OCI-LY1 (cell line): ENCODE results near the gene DLGAP4.

Experiments
- EZH2 ChIP-seq: fragments of 200-600 bp; sonication (generic), shearing (Covaris generic); IDR thresholded peaks from 2 replicates; pipeline ENCODE4 v1.8.0; 2017; ENCODE audit warnings: borderline replicate concordance, mixed run types, mild to moderate bottlenecking, antibody characterized with exemption, low read length, moderate library complexity, mixed read lengths
- TF ChIP-seq, protein P1 (sequence below): fragments of 200-600 bp; sonication (generic), shearing (Covaris generic); IDR thresholded peaks from 2 replicates; pipeline ENCODE4 v1.5.1; 2017; ENCODE audit warnings: mild to moderate bottlenecking, antibody characterized with exemption, low read length, moderate library complexity, mixed read lengths

GRCh38 chr20:36483209-36483918, 177.2 kb downstream of the DLGAP4 start:
- TF ChIP-seq, protein P1, sequence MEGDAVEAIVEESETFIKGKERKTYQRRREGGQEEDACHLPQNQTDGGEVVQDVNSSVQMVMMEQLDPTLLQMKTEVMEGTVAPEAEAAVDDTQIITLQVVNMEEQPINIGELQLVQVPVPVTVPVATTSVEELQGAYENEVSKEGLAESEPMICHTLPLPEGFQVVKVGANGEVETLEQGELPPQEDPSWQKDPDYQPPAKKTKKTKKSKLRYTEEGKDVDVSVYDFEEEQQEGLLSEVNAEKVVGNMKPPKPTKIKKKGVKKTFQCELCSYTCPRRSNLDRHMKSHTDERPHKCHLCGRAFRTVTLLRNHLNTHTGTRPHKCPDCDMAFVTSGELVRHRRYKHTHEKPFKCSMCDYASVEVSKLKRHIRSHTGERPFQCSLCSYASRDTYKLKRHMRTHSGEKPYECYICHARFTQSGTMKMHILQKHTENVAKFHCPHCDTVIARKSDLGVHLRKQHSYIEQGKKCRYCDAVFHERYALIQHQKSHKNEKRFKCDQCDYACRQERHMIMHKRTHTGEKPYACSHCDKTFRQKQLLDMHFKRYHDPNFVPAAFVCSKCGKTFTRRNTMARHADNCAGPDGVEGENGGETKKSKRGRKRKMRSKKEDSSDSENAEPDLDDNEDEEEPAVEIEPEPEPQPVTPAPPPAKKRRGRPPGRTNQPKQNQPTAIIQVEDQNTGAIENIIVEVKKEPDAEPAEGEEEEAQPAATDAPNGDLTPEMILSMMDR, result no peak
- no peak for TF ChIP-seq EZH2
